Psoas muscle (tissue), 8 donors: ENCODE data around the gene NSUN2. TPM values are rescaled to one million over a fixed set of nuclear protein-coding genes. Genes with fewer than 3 reads are reported as not detected.

Source experiments
- ATAC-seq, 4 donors: fragments of 200-7000 bp; cut with Tn5 transposase; one replicate each; pipeline ENCODE4 v1.9.1; 2020; ENCODE audit warnings: moderate library complexity in 3 of 4, mild to moderate bottlenecking in 2 of 4
- DNase-seq, 2 donors: peaks; one replicate each; pipeline ENCODE4 v3.0.0-alpha.2; 2020
- H3K27ac ChIP-seq: fragments of 200-600 bp; one replicate; pipeline ENCODE4 v1.8.0; 2022
- H3K27me3 ChIP-seq, 3 donors: fragments of 200-600 bp in 1 of 3; one replicate each; pipeline versions ENCODE4 v1.6.1 to v1.8.0; 2013 to 2022; ENCODE audit warnings: low read length in 2 of 3, mild to moderate bottlenecking in 2 of 3, moderate library complexity in 1 of 3; ENCODE audit not compliant: insufficient read depth in 3 of 3
- H3K36me3 ChIP-seq, 2 donors: fragments of 200-600 bp in 1 of 2; one replicate each; pipeline versions ENCODE4 v1.6.1 to v1.8.0; 2013 to 2022; ENCODE audit warnings: low read depth in 1 of 2, mild to moderate bottlenecking in 1 of 2, moderate library complexity in 1 of 2; ENCODE audit not compliant: insufficient read depth in 1 of 2
- H3K4me1 ChIP-seq: fragments of 200-600 bp; one replicate; pipeline ENCODE4 v1.8.0; 2022
- H3K4me3 ChIP-seq: fragments of 200-600 bp; one replicate; pipeline ENCODE4 v1.8.0; 2022; ENCODE audit warnings: mild to moderate bottlenecking
- H3K9me3 ChIP-seq: fragments of 200-600 bp; one replicate; pipeline ENCODE4 v1.8.0; 2022
- WGBS, 3 donors: extraction: QIAGEN DNeasy Blood & Tissue Kit; methylation state at CpG; one replicate each; pipeline versions ENCODE4 v1.1.6 to v1.1.7; 2013; 5-methylcytosine and 5-hydroxymethylcytosine counted together
- intact Hi-C, 2 donors: fragments of 100-400 bp; cut with DNase I; formaldehyde crosslinking; loops; one replicate each; pipeline versions ENCODE4 v1.11.0 to v1.14.2; 2022
- polyA plus RNA-seq, 3 donors: library from polyadenylated mRNA; stranded (reverse); fragments of 200-250 nt; gene quantifications; one replicate each; pipeline ENCODE4 v1.2.3, GENCODE V29; 2013
- total RNA-seq, 4 donors: library from RNA; stranded (reverse); fragmentation: NEBNext Ultra II Directional in 2 of 4; extraction: Animal tissue kit (Norgen Biotek cat#: 25700) in 2 of 4; gene quantifications; one replicate each; pipeline versions ENCODE4 v1.2.1 to v1.2.4, GENCODE V29; 2021 to 2023
- TF ChIP-seq, protein P1 (sequence below): fragments of 200-600 bp; IDR thresholded peaks from one replicate; pipeline ENCODE4 v1.8.0; 2022; ENCODE audit warnings: antibody characterized with exemption
- donor health status: healthy with polysubstance abuse.
- donor health status: DM: no; HTN: no; CAD: no; lungs with moderate emphysema.
- donor health status: Bipolar disorder and iron deficiency.
- donor health status: healthy.
- donor health status: DM: yes; HTN: yes; CAD: no.
- donor health status: DM: no; HTN: no; CAD: no.
- donor health status: DM: no; HTN: no; CAD: no.
- donor health status: DM: yes; HTN: yes; CAD: no.

Gene NSUN2
- total and polyA plus RNA-seq, 7 donors: 30.6 to 80.9 (median 53.6) TPM

DNA sequence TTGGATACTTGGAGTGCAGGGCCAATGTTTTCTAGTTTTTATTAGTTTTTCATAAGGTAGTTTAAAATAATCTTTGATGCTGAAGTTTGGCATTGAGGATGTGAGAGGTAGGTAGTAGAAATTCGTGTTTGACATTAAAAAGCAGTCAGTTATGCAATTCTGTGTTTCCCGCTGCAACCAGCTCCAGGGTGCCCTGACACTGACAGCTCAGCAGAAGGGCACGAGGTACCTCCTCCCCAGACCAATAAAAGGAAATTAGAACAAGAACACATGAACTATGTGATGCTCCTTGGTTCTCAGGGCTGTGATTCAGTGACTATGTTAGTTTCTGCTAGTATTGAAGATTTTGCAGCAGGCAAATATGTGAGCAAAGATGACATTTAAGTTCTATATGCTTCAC is 40.2 kb downstream of the NSUN2 start:
- no peak for DNase-seq
- no peak overlapping the region for H3K27ac ChIP-seq
- H3K36me3 ChIP-seq: peaks cover 0 to 27% of the 10 kb centered on the region in 2 donors
- no peaks in the 10 kb centered on the region for H3K27me3 ChIP-seq
- ATAC-seq: no peak
- no peaks in the 10 kb centered on the region for H3K9me3 ChIP-seq
- intact Hi-C loops: no loop called here
- TF ChIP-seq, protein P1, sequence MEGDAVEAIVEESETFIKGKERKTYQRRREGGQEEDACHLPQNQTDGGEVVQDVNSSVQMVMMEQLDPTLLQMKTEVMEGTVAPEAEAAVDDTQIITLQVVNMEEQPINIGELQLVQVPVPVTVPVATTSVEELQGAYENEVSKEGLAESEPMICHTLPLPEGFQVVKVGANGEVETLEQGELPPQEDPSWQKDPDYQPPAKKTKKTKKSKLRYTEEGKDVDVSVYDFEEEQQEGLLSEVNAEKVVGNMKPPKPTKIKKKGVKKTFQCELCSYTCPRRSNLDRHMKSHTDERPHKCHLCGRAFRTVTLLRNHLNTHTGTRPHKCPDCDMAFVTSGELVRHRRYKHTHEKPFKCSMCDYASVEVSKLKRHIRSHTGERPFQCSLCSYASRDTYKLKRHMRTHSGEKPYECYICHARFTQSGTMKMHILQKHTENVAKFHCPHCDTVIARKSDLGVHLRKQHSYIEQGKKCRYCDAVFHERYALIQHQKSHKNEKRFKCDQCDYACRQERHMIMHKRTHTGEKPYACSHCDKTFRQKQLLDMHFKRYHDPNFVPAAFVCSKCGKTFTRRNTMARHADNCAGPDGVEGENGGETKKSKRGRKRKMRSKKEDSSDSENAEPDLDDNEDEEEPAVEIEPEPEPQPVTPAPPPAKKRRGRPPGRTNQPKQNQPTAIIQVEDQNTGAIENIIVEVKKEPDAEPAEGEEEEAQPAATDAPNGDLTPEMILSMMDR: no peak
- 69 to 78% (median 73%) methylated on average over 3 of the region's 3 CpGs for WGBS, 3 donors
- no peak overlapping the region for H3K4me3 ChIP-seq
- no peaks in the 10 kb centered on the region for H3K4me1 ChIP-seq

DNA sequence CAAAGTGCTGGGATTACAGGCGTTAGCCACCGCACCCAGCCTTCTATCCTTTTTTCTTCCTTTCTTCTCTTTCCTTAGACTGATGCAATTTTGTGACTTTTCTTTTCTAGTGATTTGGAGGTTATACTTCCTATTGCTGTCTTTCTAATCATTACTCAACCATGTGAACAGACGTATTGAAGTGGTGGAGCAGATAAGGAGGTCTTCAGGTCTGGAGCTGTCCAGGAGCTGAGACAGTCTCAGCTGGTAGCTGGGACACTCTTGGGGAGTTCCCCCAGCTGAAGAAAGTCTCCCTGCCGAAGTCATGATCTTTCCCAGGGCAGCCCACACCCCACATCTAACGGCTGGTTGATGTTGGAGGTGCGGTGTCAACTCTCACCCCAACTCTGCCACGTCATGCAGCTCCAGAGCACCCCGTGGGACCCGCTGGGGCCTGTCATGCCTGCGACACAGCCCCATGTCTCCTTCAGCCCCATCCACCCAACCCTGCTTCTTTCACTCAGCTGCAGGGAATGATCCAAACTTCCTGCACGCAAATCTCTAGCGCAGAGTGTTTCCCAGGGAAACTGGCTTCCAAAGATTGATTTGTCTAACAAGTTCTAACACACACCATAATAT is 41.1 kb downstream of the NSUN2 start:
- Histone ChIP-seq H3K27me3 (no peaks in the 10 kb centered on the region), H3K4me3 (no peak overlapping the region), H3K27ac (no peak overlapping the region), H3K4me1 (no peaks in the 10 kb centered on the region), H3K36me3 (peaks cover 0 to 20% of the 10 kb centered on the region in 2 donors), H3K9me3 (no peaks in the 10 kb centered on the region)
- ATAC-seq: no peak
- intact Hi-C loops: no loop called here
- 88 to 91% (median 89%) methylated on average over 12 of the region's 12 CpGs for WGBS, 3 donors
- no peak for DNase-seq
- TF ChIP-seq, protein P1: no peak

DNA sequence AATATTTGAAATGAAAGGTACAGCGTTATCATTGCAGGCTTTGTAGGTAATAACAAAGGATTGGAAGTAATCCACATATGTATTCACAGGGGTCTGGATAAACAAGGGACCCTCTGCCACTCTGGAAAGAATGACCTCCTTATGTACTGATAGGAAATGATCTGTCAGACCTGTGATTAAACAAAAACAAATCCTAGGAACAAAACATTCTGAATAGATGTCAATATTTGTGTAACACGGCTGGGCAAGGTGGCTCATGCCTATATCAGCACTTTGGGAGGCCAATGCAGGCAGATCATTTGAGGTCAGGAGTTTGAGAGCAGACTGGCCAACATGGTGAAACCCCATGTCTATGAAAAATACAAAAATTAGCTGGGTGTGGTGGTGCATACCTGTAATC is 42.3 kb downstream of the NSUN2 start:
- no peak for DNase-seq
- Histone ChIP-seq H3K4me1 (no peaks in the 10 kb centered on the region), H3K36me3 (peaks cover 0 to 9% of the 10 kb centered on the region in 2 donors), H3K4me3 (no peak overlapping the region), H3K27ac (no peak overlapping the region), H3K9me3 (no peaks in the 10 kb centered on the region), H3K27me3 (no peaks in the 10 kb centered on the region)
- TF ChIP-seq, protein P1: no peak
- no peak for ATAC-seq
- intact Hi-C loops: no loop called here
- WGBS, 3 donors: 82 to 90% (median 83%) methylated on average over 2 of the region's 2 CpGs

DNA sequence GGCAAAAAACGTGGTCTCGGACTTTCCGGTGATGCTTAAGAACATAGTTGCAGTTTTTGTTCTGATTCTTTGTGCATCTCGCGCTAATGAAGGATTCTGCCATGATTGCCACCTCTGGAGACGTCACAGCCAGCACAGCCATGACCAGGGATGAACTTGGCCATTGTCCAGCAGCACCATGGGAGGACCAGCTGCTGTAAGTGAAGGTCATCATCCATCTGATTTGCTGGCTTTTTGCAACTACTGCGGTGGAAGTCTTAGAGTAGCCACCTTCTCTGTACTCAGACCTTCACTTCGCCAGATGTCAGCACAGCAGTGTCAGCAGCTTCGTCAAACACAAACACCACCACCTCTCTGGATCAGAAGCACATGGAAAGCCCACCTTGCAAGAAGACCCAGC is 45.7 kb downstream of the NSUN2 start:
- H3K4me3 ChIP-seq: no peak overlapping the region
- DNase-seq (no peak), ATAC-seq (no peak)
- 76 to 82% (median 79%) methylated on average over 9 of the region's 9 CpGs for WGBS, 3 donors
- H3K4me1 ChIP-seq: no peaks in the 10 kb centered on the region
- TF ChIP-seq, protein P1: no peak
- H3K27me3 ChIP-seq: peaks cover 0 to 9% (median 0%) of the 10 kb centered on the region in 3 donors
- no peaks in the 10 kb centered on the region for H3K36me3 ChIP-seq
- H3K9me3 ChIP-seq: no peaks in the 10 kb centered on the region
- no peak overlapping the region for H3K27ac ChIP-seq
- intact Hi-C loops: no loop called here

DNA sequence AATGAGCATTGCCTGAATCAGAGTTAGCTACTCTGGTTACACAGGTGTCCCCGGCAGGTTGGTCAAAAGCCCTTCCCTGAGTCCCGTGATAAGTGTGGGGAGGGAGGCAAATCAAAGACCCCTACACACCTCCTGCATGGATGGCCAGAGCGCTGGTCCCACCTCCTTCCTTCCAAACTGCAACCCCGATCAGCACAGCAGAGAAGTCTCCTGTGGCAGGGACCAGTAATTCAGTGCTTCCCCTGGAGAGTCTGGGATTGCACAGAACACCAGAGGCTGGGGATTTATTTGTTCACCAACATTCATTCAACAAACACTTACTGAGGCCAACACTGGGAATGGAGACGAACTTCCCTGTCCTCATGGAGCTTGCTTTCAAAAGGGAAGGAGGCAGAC is 46.2 kb downstream of the NSUN2 start:
- ATAC-seq (no peak), DNase-seq (no peak)
- no peaks in the 10 kb centered on the region for H3K9me3 ChIP-seq
- WGBS, 3 donors: 73 to 83% (median 78%) methylated on average over 5 of the region's 5 CpGs
- TF ChIP-seq, protein P1: no peak
- H3K36me3 ChIP-seq: no peaks in the 10 kb centered on the region
- no peaks in the 10 kb centered on the region for H3K4me1 ChIP-seq
- peaks cover 0 to 9% (median 0%) of the 10 kb centered on the region in 3 donors for H3K27me3 ChIP-seq
- H3K4me3 ChIP-seq: no peak overlapping the region
- H3K27ac ChIP-seq: no peak overlapping the region
- intact Hi-C loops: no loop called here
